K562 (cell line): ENCODE results near the gene KRTAP10-4. TPM values are rescaled to one million over a fixed set of nuclear protein-coding genes. Genes with fewer than 3 reads are reported as not detected.
A peak's percentile ranks its signal among the peaks of the same experiment; 100 is the strongest.

Experiments used
- ATF1 ChIP-seq, 2 experiments: fragments of 450-650 bp in 1 of 2; IDR thresholded peaks; 2 replicates each; pipeline ENCODE4 v1.6.1; 2016; ENCODE audit warnings: missing compliant biosample characterization in 1 of 2, missing genetic modification characterization in 1 of 2
- CBFA2T2 ChIP-seq: fragments of 450-650 bp; conservative IDR thresholded peaks from 2 replicates; pipeline ENCODE4 v1.6.1; 2017; ENCODE audit warnings: mild to moderate bottlenecking
- DNMT1 ChIP-seq: fragments of 450-650 bp; IDR thresholded peaks from 2 replicates; pipeline ENCODE4 v1.6.1; 2016; ENCODE audit warnings: antibody characterized with exemption, mild to moderate bottlenecking
- FOXJ3 ChIP-seq: sonication (generic); formaldehyde crosslinking; IDR thresholded peaks from 2 replicates; pipeline ENCODE4 v1.4.0; 2020; ENCODE audit warnings: mild to moderate bottlenecking, missing genetic modification reagents
- FOXO4 ChIP-seq: fragments of 450-650 bp; formaldehyde crosslinking; IDR thresholded peaks from 2 replicates; pipeline ENCODE4 v1.4.0; 2020; ENCODE audit warnings: mild to moderate bottlenecking, moderate library complexity
- MXD1 ChIP-seq: fragments of 250-450 bp; sonication (Bioruptor Pico); IDR thresholded peaks from 2 replicates; pipeline ENCODE4 v1.8.0; 2021; ENCODE audit warnings: borderline replicate concordance, mild to moderate bottlenecking, moderate library complexity; ENCODE audit not compliant: poor library complexity, severe bottlenecking
- MYC ChIP-seq, 2 experiments: fragments of 250-450 bp in 1 of 2; sonication (Bioruptor Pico) in 1 of 2; IDR thresholded peaks; 2 replicates each; pipeline versions ENCODE4 v1.5.1 to v1.6.1; 2012 to 2021; ENCODE audit warnings: low read depth in 2 of 2, borderline replicate concordance in 1 of 2, improper control_type of control experiment in 1 of 2, low read length in 1 of 2, mild to moderate bottlenecking in 1 of 2, moderate library complexity in 1 of 2
- NFIX ChIP-seq: fragments of 250-450 bp; sonication (Bioruptor Pico); IDR thresholded peaks from 2 replicates; pipeline ENCODE4 v1.4.0; 2020; ENCODE audit warnings: low read depth, mild to moderate bottlenecking, moderate library complexity
- PHB2 ChIP-seq: fragments of 450-650 bp; IDR thresholded peaks from 2 replicates; pipeline ENCODE4 v1.6.1; 2017; ENCODE audit warnings: low read depth
- RBM22 ChIP-seq: fragments of 200-400 bp; formaldehyde crosslinking; IDR thresholded peaks from 2 replicates; pipeline ENCODE4 v1.6.1; 2018; ENCODE audit warnings: low read length, low read depth; ENCODE audit not compliant: poor library complexity, severe bottlenecking
- RBM39 ChIP-seq: fragments of 200-400 bp; formaldehyde crosslinking; optimal IDR thresholded peaks from 2 replicates; pipeline ENCODE3; 2018; ENCODE audit warnings: low read depth, low read length
- SREBF2 ChIP-seq: sonication (generic); formaldehyde crosslinking; IDR thresholded peaks from 2 replicates; pipeline ENCODE4 v1.4.0; 2020; ENCODE audit warnings: mild to moderate bottlenecking, missing genetic modification reagents
- STAG1 ChIP-seq: sonication (generic); formaldehyde crosslinking; IDR thresholded peaks from 2 replicates; pipeline ENCODE4 v1.5.0; 2020; ENCODE audit warnings: missing genetic modification reagents, borderline replicate concordance
- TAF9B ChIP-seq: fragments of 450-650 bp; IDR thresholded peaks from 2 replicates; pipeline ENCODE4 v1.6.1; 2018; ENCODE audit warnings: mild to moderate bottlenecking; ENCODE audit not compliant: partially characterized antibody
- THAP12 ChIP-seq: fragments of 250-450 bp; sonication (Bioruptor Pico); IDR thresholded peaks from 2 replicates; pipeline ENCODE4 v1.9.0; 2021; ENCODE audit warnings: mild to moderate bottlenecking, inconsistent platforms
- ZFX ChIP-seq: sonication (generic); formaldehyde crosslinking; IDR thresholded peaks from 2 replicates; pipeline ENCODE4 v1.8.0; 2022; ENCODE audit warnings: mild to moderate bottlenecking, missing genetic modification reagents, moderate library complexity
- ZNF589 ChIP-seq: fragments of 200-800 bp; sonication (Bioruptor generic); IDR thresholded peaks from 2 replicates; pipeline ENCODE4 v1.6.1; 2016; ENCODE audit warnings: low read depth, missing genetic modification characterization, missing compliant biosample characterization
- ZNF695 ChIP-seq: fragments of 450-650 bp; formaldehyde crosslinking; IDR thresholded peaks from 2 replicates; pipeline ENCODE4 v1.4.0; 2020; ENCODE audit warnings: mild to moderate bottlenecking, moderate library complexity
- polyA plus RNA-seq, 8 experiments: library from polyadenylated mRNA; depleted of rRNA in 4 of 8; stranded (reverse) in 5 of 8; unstranded in 3 of 8; fragments of >200 nt; fragmentation: Nextera tagmentation in 2 of 8; fragmentation: Illumina TruSeq in 1 of 8; extraction: Ambion mirVana in 2 of 8; extraction: Trizol in 1 of 8; gene quantifications; 2 replicates each; pipeline versions ENCODE4 v1.2.1 to v1.2.3, GENCODE V29; 2011 to 2014; ENCODE audit warnings: inconsistent platforms in 1 of 8, missing spikeins in 1 of 8
- total RNA-seq, 7 experiments: library from RNA; depleted of rRNA in 6 of 7; stranded (reverse); fragments of >200 nt in 6 of 7; fragmentation: Illumina TruSeq in 2 of 7; extraction: Trizol in 2 of 7; gene quantifications; 2 replicates each; pipeline versions ENCODE4 v1.2.1 to v1.2.3, GENCODE V29; 2011 to 2021; ENCODE audit warnings: low replicate concordance in 1 of 7
- TF ChIP-seq, protein P1 (sequence below): fragments of 200-800 bp; sonication (Bioruptor generic); IDR thresholded peaks from 2 replicates; pipeline ENCODE4 v1.6.1; 2016; ENCODE audit warnings: missing genetic modification characterization, missing compliant biosample characterization

KRTAP10-4 gene
- total and polyA plus RNA-seq, 9 of the 15 experiments (the other 6 are each of a cell fraction or from before 2014, with no cell fraction given) = not detected

DNA sequence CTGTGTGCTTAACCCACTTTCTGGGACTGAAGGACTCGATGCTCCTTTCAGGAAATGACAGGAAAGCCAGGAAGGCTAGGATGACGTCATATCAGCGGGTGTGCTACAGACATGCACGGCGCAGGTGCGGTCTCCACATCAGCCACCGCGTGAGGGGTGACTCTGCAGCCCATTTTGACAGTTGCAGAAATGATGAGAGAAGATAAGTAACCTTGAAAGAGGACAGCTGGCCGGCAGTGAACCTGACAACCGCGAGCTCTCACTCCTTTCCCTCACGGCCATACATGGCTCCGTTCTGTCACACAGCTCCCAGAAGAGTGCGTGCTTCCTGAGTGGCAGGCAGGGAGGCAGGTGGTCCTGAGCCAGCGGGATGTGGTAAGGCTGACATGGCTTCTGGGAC lies 8.5 kb downstream of the KRTAP10-4 start (continued):
- TF ChIP-seq FOXJ3 (no peak), ZFX (CRISPR knock-in tag) (no peak), FOXO4 (no peak), RBM39 (no peak), STAG1 (CRISPR knock-in tag) (no peak), RBM22 (no peak), ZNF695 (CRISPR knock-in tag) (no peak), MXD1 (no peak), CBFA2T2 (peak; percentile 52), TAF9B (no peak), DNMT1 (no peak), MYC (IDR thresholded peaks at IDR 0.05; ENCODE audit: low read depth, low read length) (peak; percentile 27; the same call in 1 of the 2 replicates), MYC (CRISPR knock-in tag; IDR thresholded peaks at IDR 0.05; ENCODE audit: borderline replicate concordance, low read depth) (no peak), PHB2 (no peak), THAP12 (CRISPR knock-in tag) (no peak), SREBF2 (no peak), ATF1 (CRISPR knock-in tag; IDR thresholded peaks at IDR 0.05) (no peak), ATF1 (tag; IDR thresholded peaks at IDR 0.05) (peak; percentile 95), ZNF589 (CRISPR knock-in tag) (peak; percentile 69; the same call in 1 of the 2 replicates), NFIX (CRISPR knock-in tag) (no peak)
- TF ChIP-seq, protein P1, sequence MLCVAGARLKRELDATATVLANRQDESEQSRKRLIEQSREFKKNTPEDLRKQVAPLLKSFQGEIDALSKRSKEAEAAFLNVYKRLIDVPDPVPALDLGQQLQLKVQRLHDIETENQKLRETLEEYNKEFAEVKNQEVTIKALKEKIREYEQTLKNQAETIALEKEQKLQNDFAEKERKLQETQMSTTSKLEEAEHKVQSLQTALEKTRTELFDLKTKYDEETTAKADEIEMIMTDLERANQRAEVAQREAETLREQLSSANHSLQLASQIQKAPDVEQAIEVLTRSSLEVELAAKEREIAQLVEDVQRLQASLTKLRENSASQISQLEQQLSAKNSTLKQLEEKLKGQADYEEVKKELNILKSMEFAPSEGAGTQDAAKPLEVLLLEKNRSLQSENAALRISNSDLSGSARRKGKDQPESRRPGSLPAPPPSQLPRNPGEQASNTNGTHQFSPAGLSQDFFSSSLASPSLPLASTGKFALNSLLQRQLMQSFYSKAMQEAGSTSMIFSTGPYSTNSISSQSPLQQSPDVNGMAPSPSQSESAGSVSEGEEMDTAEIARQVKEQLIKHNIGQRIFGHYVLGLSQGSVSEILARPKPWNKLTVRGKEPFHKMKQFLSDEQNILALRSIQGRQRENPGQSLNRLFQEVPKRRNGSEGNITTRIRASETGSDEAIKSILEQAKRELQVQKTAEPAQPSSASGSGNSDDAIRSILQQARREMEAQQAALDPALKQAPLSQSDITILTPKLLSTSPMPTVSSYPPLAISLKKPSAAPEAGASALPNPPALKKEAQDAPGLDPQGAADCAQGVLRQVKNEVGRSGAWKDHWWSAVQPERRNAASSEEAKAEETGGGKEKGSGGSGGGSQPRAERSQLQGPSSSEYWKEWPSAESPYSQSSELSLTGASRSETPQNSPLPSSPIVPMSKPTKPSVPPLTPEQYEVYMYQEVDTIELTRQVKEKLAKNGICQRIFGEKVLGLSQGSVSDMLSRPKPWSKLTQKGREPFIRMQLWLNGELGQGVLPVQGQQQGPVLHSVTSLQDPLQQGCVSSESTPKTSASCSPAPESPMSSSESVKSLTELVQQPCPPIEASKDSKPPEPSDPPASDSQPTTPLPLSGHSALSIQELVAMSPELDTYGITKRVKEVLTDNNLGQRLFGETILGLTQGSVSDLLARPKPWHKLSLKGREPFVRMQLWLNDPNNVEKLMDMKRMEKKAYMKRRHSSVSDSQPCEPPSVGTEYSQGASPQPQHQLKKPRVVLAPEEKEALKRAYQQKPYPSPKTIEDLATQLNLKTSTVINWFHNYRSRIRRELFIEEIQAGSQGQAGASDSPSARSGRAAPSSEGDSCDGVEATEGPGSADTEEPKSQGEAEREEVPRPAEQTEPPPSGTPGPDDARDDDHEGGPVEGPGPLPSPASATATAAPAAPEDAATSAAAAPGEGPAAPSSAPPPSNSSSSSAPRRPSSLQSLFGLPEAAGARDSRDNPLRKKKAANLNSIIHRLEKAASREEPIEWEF (CRISPR knock-in tag) = no peak
